Kidney epithelial cell (primary cell): ENCODE results near the gene ADTRP. TPM values are rescaled to one million over a fixed set of nuclear protein-coding genes. Genes with fewer than 3 reads are reported as not detected.
A peak's percentile ranks its signal among the peaks of the same experiment; 100 is the strongest.

ENCODE experiments used
- DNase-seq: peaks from one replicate; pipeline ENCODE4 v3.0.0-alpha.2; 2010; ENCODE audit warnings: low read depth
- H3K27me3 ChIP-seq: 2 replicates; pipeline ENCODE4 v1.6.0; 2011; ENCODE audit warnings: low read length; ENCODE audit not compliant: control insufficient read depth, insufficient read depth
- H3K36me3 ChIP-seq: 2 replicates; pipeline ENCODE4 v1.5.1; 2011; ENCODE audit warnings: low read length; ENCODE audit not compliant: control insufficient read depth, insufficient read depth
- H3K4me3 ChIP-seq: 2 replicates; pipeline ENCODE4 v1.5.1; 2011; ENCODE audit warnings: low read depth, mild to moderate bottlenecking, control low read depth, low read length
- total RNA-seq: library from RNA; depleted of rRNA; stranded (reverse); fragments of >200 nt; gene quantifications from 2 replicates; pipeline ENCODE4 v1.2.3, GENCODE V29; 2015
- TF ChIP-seq, protein P1 (sequence below): IDR thresholded peaks from 2 replicates; pipeline ENCODE4 v1.5.1; 2011; ENCODE audit warnings: mild to moderate bottlenecking, moderate library complexity, low read length, control low read depth, inconsistent platforms; ENCODE audit not compliant: insufficient read depth, poor library complexity, severe bottlenecking

ADTRP gene
- total RNA-seq, 1 donor from 2014 or later, result 4.6 TPM

DNA sequence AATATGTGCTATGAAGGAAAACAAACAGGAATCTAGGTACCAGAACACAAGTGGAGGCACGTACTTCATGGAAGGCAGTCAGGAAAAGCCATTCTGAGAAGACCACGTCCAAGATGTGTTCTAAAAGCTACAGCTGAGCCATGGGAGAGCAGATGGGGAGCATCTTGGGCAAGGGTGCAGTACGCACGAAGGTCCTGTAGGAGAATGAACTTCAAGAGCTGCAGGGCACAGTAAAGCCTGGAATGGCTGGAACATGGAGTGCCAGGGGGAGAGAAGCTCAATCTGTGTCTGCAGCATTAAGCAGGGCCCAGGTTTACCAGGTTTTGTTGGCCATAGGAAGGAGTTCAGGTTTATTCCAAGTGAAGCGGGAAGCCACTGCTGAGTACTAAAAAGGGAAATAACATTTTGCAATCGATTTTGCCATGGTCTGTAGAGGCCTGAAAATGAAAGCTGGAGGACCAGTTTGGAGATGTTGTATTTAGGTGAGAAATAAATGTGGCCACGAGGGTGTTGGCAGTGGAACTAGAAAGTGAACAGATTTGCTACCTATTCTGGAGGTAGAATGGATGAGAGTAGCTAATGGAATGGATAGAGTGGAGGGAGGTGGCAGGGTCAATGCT is 29.9 kb downstream of the ADTRP start:
- TF ChIP-seq, protein P1, sequence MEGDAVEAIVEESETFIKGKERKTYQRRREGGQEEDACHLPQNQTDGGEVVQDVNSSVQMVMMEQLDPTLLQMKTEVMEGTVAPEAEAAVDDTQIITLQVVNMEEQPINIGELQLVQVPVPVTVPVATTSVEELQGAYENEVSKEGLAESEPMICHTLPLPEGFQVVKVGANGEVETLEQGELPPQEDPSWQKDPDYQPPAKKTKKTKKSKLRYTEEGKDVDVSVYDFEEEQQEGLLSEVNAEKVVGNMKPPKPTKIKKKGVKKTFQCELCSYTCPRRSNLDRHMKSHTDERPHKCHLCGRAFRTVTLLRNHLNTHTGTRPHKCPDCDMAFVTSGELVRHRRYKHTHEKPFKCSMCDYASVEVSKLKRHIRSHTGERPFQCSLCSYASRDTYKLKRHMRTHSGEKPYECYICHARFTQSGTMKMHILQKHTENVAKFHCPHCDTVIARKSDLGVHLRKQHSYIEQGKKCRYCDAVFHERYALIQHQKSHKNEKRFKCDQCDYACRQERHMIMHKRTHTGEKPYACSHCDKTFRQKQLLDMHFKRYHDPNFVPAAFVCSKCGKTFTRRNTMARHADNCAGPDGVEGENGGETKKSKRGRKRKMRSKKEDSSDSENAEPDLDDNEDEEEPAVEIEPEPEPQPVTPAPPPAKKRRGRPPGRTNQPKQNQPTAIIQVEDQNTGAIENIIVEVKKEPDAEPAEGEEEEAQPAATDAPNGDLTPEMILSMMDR, result no peak
- Histone ChIP-seq H3K36me3 (no peaks in the 10 kb centered on the region), H3K4me3 (no peak overlapping the region), H3K27me3 (no peaks in the 10 kb centered on the region)
- DNase-seq, result no peak

DNA sequence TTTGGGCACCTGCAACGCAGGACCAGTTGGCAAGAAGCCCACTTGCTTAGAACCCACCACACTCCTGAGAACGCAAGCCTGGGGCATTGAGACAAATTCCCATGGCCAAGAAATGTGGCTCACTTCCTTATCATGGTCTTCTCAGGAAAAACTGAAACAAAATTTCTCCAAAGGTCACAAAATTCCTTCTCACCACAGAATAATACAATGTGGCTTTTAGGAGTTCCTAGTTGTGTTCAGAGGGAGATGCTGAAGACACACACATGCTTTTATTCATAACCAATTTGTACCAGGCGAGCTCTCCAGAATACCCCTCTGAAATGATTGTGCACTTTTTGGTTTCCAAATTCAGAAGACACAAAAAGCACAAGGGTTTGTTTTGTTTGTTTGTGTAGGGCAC is 31.6 kb downstream of the ADTRP start:
- Histone ChIP-seq H3K4me3 (no peak overlapping the region), H3K27me3 (no peaks in the 10 kb centered on the region), H3K36me3 (no peaks in the 10 kb centered on the region)
- DNase-seq, result no peak
- TF ChIP-seq, protein P1, result no peak

DNA sequence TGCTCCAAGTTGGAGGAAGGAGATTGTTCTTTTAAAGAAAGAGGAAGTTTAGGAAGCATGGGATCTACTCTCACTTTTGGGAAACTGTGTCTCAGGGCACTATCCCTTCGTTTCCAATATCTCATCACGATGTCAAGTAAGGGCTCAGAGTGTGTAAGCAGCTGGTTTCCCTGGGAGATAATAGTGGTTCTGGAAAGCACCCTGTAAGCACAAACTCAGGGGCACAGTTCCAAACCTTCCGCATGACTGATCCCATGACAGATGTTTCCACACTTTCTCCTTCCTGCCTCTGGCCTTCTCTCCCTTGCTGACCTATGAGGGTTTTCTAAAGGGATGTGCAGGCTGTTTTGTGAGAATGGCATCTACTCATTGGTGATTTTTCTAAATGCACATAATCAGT is 33.9 kb downstream of the ADTRP start:
- Histone ChIP-seq H3K4me3 (no peak overlapping the region), H3K36me3 (no peaks in the 10 kb centered on the region), H3K27me3 (no peaks in the 10 kb centered on the region)
- DNase-seq, result peak; percentile 52
- TF ChIP-seq, protein P1, result no peak

DNA sequence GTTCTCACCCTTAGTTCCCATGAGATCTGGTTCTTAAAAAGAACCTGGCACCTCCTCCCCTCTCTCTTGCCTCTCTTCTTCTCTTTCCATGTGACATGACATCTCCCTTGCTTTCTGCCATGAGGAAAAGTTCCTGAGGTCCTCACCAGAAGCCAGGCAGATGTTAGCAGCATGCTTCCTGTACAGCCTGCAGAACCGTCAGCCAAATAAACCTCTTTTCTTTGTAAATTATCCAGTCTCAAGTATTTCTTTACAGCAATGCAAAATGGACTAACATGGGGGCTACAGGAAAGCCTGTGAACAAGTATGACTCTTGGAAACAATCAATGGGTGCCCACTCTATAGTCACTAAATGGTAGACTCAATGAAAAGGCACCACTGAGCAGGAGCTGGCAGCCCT is 34.5 kb downstream of the ADTRP start:
- DNase-seq, result no peak

DNA sequence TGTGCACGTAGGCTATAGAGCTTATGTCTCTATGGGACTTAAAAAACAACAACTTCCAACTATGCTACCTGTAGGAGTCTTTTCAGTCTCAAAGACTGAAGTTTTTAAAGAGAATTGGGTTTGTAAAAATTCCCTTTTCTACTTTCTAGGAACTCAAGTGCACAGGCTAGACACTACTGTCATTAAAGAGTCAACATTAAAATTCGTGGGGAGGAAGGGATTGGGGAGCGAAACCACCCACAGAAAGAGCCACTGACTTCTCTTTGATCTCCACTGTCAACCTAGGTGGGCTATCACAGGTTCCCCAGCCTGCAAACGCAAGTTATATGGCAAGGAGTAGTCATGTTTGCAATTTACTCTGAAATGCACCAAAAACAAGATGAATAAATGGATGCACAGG is 37.7 kb downstream of the ADTRP start:
- TF ChIP-seq, protein P1, result no peak
- no peak for DNase-seq
- Histone ChIP-seq H3K36me3 (no peaks in the 10 kb centered on the region), H3K27me3 (no peaks in the 10 kb centered on the region), H3K4me3 (no peak overlapping the region)

More for the DNA sequence above, 34.5 kb downstream of the ADTRP start:
- H3K27me3 ChIP-seq, result no peaks in the 10 kb centered on the region
- no peaks in the 10 kb centered on the region for H3K36me3 ChIP-seq
- no peak overlapping the region for H3K4me3 ChIP-seq
- TF ChIP-seq, protein P1, result no peak

GRCh38 chr6:11738661-11739375 is 39.8 kb downstream of the ADTRP start:
- peak; percentile 23 for DNase-seq
- TF ChIP-seq, protein P1, result no peak
- Histone ChIP-seq H3K4me3 (no peak overlapping the region), H3K27me3 (no peaks in the 10 kb centered on the region), H3K36me3 (no peaks in the 10 kb centered on the region)
